ENCODE data around the gene KRTAP9-7.
"Not testable (repeated sequence)": the region's sequence is repeated elsewhere in the genome, so short reads cannot be mapped to it uniquely, and the experiment has no call there.

Gene KRTAP9-7, protein sequence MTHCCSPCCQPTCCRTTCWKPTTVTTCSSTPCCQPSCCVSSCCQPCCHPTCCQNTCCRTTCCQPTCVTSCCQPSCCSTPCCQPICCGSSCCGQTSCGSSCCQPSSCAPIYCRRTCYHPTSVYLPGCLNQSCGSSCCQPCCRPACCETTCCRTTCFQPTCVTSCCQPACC

DNA sequence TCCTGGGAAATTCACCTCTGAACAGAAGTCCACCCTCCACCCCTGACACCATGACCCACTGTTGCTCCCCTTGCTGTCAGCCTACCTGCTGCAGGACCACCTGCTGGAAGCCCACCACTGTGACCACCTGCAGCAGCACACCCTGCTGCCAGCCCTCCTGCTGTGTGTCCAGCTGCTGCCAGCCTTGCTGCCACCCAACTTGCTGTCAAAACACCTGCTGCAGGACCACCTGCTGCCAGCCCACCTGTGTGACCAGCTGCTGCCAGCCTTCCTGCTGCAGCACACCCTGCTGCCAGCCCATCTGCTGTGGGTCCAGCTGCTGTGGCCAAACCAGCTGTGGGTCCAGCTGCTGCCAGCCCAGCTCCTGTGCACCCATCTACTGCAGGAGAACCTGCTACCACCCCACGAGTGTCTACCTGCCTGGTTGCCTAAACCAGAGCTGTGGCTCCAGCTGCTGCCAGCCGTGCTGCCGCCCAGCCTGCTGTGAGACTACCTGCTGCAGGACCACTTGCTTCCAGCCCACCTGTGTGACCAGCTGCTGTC is at the start of gene KRTAP9-7:
Gene KRTAP9-7 (plus strand): TSS at position 51 of the 543 bp plus-strand sequence. CDS start 0 bp downstream, at position 51.
- DNase-seq: not testable (repeated sequence)

DNA sequence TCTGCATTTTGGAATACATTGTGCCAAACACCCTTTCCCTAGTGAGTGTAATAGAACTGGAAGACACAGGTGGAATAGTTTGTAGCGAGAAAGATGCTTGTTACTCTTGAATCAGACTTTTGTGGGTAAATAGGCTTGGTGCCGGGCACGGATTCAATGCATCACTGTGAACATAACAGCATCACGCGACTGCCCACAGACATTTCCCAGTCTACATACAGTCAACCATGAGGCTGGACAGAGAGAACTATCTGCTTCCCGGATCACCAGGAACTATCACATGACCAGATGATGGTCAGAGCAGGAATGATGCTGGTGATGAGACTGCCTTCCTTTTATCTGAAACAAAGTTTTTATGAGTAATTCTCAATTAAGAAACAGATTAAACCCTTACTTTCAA is 49.4 kb upstream of the KRTAP9-7 start:
- DNase-seq: no peak

DNA sequence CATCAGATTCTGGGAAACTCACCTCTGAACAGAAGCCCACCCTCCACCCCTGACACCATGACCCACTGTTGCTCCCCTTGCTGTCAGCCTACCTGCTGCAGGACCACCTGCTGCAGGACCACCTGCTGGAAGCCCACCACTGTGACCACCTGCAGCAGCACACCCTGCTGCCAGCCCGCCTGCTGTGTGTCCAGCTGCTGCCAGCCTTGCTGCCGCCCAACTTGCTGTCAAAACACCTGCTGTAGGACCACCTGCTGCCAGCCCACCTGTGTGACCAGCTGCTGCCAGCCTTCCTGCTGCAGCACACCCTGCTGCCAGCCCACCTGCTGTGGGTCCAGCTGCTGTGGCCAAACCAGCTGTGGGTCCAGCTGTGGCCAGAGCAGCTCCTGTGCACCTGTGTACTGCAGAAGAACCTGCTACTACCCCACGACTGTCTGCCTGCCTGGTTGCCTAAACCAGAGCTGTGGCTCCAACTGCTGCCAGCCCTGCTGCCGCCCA is 48.9 kb upstream of the KRTAP9-7 start, which contains the start of gene KRTAP9-2:
Gene KRTAP9-2 (plus strand): TSS at position 51 of the 498 bp plus-strand sequence. CDS start 7 bp downstream, at position 58.
- not testable (repeated sequence) for DNase-seq

DNA sequence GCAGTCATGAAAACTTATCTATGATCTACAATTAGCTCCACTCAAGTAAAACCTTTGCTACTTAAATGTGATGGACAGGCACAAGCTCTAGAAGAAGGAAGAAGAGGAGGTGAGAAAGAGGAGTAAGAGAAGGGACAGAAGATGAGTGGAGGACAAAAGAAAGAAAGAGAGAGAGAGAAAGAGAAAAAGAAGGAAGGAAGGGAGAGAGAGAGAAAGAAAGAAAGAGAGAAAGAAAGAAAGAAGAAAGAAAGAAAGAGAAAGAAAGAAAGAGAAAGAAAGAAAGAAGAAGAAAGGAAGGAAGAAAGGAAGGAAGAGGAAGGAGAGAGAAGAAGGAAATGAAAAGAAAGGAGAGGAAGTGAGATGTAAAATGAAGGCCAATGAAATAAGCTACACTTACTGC is 45.4 kb upstream of the KRTAP9-7 start:
- DNase-seq: no peak

DNA sequence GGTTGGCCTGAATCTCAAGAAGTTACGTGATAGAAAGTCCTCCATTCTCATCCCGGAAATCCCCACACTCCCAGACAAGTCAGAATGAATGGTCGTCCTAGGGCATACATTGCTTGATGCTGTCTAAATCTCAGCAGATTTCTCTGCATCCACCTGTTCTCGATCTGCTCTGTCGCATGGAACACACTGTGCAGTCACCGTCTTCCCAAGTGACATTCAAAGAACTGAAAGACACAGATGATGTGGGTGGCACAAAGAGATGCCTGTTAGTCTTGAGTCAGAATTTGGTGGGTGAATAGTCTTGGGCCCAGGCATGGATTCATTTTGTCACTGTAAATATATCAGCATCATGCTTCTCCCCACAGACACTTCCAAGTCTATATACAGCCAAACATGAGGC is 43.8 kb upstream of the KRTAP9-7 start:
- DNase-seq: no peak

DNA sequence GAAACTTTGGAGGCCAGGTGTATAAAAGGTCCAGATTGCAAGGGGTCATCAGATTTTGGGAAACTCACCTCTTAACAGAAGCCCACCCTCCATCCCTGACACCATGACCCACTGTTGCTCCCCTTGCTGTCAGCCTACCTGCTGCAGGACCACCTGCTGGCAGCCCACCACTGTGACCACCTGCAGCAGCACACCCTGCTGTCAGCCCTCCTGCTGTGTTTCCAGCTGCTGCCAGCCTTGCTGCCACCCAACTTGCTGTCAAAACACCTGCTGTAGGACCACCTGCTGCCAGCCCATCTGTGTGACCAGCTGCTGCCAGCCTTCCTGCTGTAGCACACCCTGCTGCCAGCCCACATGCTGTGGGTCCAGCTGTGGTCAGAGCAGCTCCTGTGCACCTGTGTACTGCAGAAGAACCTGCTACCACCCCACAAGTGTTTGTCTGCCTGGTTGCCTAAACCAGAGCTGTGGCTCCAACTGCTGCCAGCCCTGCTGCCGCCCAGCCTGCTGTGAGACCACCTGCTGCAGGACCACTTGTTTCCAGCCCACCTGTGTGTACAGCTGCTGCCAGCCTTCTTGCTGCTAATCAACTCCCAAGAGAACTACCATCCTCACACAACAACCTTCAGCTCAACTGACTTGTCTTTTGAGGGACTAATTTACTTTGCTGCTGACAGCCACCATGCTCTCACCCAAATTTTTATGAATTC is 42.9 kb upstream of the KRTAP9-7 start, which contains the start of gene KRTAP9-3:
Gene KRTAP9-3 (plus strand): TSS at position 51 of the 707 bp plus-strand sequence. CDS start 53 bp downstream, at position 104.
- DNase-seq: not testable (repeated sequence)

DNA sequence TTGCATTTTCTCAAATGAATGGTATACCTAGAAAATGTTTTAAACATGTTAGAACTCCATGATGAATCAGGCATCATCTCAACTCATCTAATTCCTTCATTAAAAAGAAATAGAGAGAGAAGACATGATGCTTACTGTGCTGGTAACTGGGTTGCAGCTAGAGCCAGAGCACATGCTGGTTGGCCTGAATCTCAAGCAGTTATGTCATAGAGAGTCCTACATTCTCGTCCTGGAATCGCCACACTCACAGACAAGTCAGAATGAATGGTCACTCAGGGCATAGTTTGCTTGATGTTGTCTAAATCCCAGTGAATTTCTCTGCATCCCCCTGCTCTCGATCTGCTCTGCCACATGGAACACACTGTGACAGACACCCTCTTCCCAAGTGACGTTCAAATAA is 38.4 kb upstream of the KRTAP9-7 start:
- DNase-seq: not testable (repeated sequence)

DNA sequence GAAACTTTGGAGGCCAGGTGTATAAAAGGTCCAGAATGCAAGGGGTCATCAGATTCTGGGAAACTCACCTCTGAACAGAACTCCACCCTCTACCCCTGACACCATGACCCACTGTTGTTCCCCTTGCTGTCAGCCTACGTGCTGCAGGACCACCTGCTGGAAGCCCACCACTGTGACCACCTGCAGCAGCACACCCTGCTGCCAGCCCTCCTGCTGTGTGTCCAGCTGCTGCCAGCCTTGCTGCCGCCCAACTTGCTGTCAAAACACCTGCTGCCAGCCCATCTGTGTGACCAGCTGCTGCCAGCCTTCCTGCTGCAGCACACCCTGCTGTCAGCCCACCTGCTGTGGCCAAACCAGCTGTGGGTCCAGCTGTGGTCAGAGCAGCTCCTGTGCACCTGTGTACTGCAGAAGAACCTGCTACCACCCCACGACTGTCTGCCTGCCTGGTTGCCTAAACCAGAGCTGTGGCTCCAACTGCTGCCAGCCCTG is 37.5 kb upstream of the KRTAP9-7 start, which contains the start of gene KRTAP9-8:
Gene KRTAP9-8 (plus strand): TSS at position 51 of the 489 bp plus-strand sequence. CDS start 53 bp downstream, at position 104.
- not testable (repeated sequence) for DNase-seq

DNA sequence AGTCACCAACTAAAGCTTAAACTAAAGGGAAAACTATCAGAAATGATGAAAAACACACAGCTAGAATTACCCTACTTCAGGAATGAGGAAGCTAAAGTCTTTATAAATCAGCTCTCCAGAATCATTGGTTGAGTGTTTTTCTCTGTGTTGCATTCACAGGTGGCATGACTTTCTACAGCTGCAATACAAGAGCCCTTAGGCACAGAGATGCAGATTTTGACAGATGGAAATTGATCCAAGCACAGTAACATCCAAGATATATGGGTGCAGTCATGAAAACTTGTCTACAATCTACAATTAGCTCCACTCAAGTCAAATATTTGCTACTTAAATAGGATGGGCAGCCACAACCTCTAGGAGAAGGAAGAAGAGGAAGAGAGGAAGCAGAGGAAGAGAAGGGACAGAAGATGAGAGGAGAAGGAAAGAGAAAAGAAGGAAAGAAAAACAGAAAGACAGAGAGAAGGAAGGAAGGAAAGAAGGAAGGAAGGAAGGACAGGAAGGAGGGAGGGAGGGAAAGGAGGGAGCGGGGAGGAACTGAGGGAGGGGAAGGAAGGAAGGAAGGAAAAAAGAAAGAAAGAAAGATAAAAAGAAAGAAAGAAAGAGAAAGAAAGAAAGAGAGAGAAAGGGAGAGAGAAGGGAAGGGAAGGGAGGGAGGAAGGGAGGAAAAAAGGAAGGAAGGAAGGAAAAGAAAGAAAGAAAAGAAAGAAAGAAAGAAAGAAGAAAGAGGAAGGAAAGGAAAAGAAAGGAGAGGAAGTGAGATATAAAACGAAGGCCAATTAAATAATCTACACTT is 28.3 kb upstream of the KRTAP9-7 start:
- not testable (repeated sequence) for DNase-seq

DNA sequence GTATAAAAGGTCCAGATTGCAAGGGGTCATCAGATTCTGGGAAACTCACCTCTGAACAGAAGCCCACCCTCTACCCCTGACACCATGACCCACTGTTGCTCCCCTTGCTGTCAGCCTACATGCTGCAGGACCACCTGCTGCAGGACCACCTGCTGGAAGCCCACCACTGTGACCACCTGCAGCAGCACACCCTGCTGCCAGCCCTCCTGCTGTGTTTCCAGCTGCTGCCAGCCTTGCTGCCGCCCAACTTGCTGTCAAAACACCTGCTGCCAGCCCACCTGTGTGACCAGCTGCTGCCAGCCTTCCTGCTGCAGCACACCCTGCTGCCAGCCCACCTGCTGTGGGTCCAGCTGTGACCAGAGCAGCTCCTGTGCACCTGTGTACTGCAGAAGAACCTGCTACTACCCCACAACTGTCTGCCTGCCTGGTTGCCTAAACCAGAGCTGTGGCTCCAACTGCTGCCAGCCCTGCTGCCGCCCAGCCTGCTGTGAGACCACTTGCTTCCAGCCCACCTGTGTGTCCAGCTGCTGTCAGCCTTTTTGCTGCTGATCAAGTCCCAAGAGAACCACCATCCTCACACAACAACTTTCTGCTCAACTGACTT is 25.8 kb upstream of the KRTAP9-7 start, which contains the start of gene KRTAP9-4:
Gene KRTAP9-4 (plus strand): TSS at position 51 of the 604 bp plus-strand sequence. CDS start 34 bp downstream, at position 85.
- not testable (repeated sequence) for DNase-seq

DNA sequence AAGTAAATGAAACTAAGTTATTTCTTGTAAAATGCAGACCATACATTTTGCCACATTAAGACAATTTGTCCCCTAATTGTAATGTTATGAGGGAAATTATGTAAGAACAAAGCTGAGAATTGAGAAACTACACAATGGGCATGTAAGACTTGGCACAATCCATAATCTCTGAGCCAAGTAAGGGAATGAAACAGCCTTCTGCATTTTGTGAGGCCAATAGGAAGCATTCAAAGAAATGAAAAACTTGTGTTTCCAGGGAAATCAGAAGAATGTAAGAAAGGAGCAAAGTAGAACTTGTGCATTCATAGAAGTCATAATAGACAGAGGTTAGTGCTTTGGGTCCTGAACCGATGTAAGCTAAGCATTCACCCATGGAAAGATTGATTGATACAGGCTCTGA is 24.2 kb upstream of the KRTAP9-7 start:
- DNase-seq: no peak

DNA sequence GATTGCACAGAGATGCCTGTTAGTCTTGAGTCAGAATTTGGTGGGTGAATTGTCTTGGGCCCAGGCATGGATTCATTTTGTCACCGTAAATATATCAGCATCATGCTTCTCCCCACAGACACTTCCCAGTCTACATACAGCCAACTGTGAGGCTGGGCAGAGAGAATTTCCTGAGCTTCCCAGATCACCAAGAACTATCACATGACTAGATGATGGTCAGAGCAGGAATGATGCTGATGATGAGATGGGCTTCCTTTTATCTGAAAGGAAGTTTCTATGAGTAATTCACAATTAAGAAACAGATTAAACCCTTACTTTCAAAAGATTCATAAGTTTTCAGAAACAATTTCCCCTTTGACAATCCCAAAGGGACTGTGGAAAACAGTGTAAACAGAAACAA is 20.6 kb upstream of the KRTAP9-7 start:
- no peak for DNase-seq

DNA sequence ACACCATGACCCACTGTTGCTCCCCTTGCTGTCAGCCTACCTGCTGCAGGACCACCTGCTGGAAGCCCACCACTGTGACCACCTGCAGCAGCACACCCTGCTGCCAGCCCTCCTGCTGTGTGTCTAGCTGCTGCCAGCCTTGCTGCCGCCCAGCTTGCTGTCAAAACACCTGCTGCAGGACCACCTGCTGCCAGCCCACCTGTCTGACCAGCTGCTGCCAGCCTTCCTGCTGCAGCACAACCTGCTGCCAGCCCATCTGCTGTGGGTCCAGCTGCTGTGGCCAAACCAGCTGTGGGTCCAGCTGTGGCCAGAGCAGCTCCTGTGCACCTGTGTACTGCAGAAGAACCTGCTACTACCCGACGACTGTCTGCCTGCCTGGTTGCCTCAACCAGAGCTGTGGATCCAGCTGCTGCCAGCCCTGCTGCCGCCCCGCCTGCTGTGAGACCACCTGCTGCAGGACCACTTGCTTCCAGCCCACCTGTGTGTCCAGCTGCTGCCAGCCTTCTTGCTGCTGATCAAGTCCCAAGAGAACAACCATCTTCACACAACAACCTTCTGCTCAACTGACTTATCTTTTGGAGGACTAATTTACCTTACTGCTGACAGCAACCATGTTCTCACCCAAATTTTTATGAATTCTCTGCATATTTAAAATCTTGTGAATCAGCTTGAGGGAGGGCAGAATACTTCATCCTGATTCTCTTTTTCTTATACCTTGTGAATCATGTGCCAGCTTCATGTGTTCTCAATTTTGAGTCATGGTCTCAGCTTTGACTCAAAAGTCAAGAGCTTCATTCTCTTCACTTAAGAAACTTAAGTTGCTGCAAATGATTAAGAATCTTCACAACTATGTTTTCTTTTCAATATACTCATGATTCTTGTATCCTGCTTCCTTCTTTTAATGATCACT is 19.9 kb upstream of the KRTAP9-7 start, which contains the start of gene KRTAP9-9:
Gene KRTAP9-9 (plus strand): TSS at position 4 of the 910 bp plus-strand sequence.
- not testable (repeated sequence) for DNase-seq

DNA sequence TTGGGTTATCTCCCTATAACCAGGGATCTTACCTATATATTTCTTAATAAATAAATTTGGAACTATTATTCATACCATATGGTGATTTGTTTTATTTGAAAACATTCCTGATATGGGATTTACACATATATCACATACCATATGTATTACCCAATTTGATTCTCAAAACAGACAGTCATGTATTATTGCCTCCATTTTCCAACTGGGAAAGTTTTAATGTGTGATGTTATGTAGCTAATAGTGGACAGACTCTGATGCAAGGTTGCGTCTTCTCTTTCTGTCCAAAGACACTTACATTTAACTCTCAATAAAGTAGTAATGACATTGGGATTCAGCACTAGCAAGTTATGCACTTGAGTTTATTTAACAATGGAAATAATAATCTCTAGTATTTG is 19.2 kb upstream of the KRTAP9-7 start:
- no peak for DNase-seq

DNA sequence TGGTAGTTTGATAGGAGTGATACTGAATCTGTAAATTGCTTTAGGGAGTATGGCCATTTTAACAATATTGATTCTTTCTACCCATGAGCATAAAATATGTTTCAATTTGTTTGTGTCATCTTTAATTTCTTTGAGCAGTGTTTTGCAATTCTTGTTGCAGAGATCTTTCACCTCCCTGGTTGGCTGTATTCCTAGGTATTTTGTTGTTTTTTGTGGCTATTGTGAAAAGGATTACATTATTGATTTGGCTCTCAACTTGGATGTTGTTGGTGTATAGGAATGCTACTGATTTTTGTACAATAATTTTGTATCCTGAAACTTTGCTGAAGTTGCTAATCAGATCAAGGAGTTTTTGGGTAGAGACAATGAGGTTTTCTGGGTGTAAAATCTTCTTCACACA is 17.1 kb upstream of the KRTAP9-7 start:
- no peak for DNase-seq

DNA sequence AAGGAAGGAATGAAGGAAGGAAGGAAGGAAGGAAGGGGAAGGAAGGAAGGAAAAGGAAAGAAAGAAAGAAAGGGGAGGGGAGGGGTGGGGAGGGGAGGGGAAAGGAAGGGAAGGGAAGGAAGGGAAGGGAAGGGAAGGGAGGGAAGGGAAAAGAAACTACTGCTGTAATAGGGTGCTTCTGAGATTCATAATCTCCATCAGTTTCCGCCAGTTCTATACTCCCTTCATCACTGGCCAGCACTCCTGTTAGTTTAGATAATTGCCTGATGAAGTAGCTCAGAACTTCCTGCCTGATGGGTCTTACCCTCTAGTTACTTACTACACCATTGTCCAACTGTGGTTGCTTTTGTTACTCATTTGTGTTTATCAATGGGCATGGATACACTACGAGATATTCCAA is 12.3 kb upstream of the KRTAP9-7 start:
- no peak for DNase-seq

DNA sequence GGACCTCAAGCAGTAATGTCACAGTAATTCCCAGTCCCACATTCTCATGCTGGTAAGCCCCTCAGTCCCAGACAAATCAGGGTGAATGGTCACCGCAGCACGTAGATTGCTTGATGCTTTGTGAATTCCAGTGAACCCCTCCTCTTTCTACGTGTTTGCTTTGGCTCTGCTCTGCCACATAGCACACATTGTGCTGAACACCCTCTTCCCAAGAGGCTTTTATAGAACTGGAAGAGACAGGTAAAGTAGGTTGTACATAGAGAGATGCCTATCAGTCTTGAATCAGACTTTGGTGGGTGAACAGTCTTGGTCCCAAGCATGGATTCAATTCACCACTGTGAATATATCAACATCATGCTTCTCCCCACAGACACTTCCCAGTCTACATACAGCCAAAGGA is 10.9 kb upstream of the KRTAP9-7 start:
- no peak for DNase-seq

DNA sequence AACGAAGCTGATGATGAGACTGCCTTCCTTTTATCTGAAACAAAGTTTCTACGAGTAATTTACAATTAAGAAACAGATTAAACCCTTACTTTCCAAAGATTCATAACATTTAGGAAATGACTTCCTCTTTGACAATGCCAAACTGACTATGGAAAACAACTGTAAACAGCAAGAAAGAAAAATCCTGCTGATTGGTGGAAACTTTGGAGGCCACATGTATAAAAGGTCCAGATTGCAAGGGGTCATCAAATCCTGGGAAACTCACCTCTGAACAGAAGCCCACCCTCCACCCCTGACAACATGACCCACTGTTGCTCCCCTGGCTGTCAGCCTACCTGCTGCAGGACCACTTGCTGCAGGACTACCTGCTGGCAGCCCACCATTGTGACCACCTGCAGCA is 10.4 kb upstream of the KRTAP9-7 start, which contains the start of gene KRTAP9-6:
Gene KRTAP9-6 (plus strand): TSS at position 301 of the 400 bp plus-strand sequence. CDS start 0 bp downstream, at position 301.
- no peak for DNase-seq

DNA sequence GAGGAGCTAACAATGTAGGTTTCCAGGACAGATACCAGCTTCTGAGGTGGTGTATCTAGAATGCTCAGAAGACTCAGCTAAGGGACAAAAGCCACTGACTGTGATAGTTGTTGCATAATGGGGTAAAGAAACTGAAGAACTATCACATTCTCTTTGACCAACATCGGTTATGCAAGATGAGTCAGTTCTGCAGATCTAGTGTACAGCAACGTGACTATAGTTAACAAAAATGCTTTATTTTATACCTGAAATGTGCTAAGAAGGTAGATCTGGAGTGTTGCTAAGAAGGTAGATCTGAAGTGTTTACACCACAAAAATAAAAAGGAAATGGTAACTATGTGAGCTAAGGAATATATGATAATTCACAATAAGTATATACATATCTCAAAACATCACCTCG is 7.8 kb upstream of the KRTAP9-7 start:
- DNase-seq: no peak

DNA sequence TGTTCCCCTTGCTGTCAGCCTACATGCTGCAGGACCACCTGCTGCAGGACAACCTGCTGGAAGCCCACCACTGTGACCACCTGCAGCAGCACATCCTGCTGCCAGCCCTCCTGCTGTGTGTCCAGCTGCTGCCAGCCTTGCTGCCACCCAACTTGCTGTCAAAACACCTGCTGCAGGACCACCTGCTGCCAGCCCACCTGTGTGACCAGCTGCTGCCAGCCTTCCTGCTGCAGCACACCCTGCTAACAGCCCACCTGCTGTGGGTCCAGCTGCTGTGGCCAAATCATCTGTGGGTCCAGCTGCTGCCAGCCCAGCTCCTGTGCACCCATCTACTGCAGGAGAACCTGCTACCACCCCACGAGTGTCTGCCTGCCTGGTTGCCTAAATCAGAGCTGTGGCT is 4.2 kb upstream of the KRTAP9-7 start:
- not testable (repeated sequence) for DNase-seq

DNA sequence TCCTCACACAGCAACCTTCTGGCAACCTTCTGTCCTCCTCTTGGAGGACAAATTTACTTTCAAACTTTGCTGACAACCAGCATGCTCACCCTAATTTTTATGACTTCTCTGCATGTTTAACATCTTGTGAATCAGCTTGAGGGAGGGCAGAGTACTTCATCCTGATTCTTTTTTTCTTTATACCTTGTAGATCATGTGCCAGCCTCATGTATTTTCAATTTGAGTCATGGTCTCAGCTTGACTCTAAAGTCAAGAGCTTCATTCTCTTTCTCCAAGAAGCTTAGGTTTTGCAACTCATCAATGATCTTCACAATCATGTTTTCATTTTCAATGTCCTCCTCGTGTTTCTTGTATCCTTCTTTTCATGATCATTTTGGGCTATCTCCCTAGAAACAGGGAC is 3.6 kb upstream of the KRTAP9-7 start:
- DNase-seq: no peak

All from COR-L47 (cell line).